Parathyroid adenoma (tissue), 2 donors: ENCODE measurements around the gene FOXJ3.

ENCODE experiments used
- H2AFZ ChIP-seq: fragments of 300-600 bp; sonication (generic); one replicate; pipeline ENCODE4 v1.7.0; 2017; ENCODE audit warnings: antibody characterized with exemption, mild to moderate bottlenecking
- H3K27ac ChIP-seq: fragments of 300-600 bp; sonication (generic); one replicate; pipeline ENCODE4 v1.7.0; 2017
- H3K27me3 ChIP-seq: fragments of 300-600 bp; sonication (generic); one replicate; pipeline ENCODE4 v1.7.0; 2017; ENCODE audit warnings: low read length; ENCODE audit not compliant: control insufficient read depth, insufficient read depth
- H3K36me3 ChIP-seq: fragments of 300-600 bp; sonication (generic); one replicate; pipeline ENCODE4 v1.7.0; 2017; ENCODE audit warnings: low read length; ENCODE audit not compliant: control insufficient read depth, insufficient read depth
- H3K4me1 ChIP-seq: fragments of 300-600 bp; sonication (generic); one replicate; pipeline ENCODE4 v1.7.0; 2017; ENCODE audit warnings: control low read depth
- H3K4me2 ChIP-seq: fragments of 300-600 bp; sonication (generic); one replicate; pipeline ENCODE4 v1.7.0; 2017; ENCODE audit warnings: low read length
- H3K4me3 ChIP-seq: fragments of 300-600 bp; sonication (generic); one replicate; pipeline ENCODE4 v1.7.0; 2017; ENCODE audit warnings: low read depth, low read length
- H3K79me2 ChIP-seq: fragments of 300-600 bp; sonication (generic); one replicate; pipeline ENCODE4 v1.7.0; 2017; ENCODE audit warnings: control low read depth
- H3K9ac ChIP-seq: fragments of 300-600 bp; sonication (generic); one replicate; pipeline ENCODE4 v1.7.0; 2017; ENCODE audit warnings: mild to moderate bottlenecking
- H3K9me3 ChIP-seq: fragments of 300-600 bp; sonication (generic); one replicate; pipeline ENCODE4 v1.7.0; 2017; ENCODE audit warnings: low read length; ENCODE audit not compliant: control insufficient read depth
- TF ChIP-seq, protein P1 (sequence below): fragments of 300-600 bp; sonication (generic); IDR thresholded peaks from one replicate; pipeline ENCODE4 v1.7.0; 2017; ENCODE audit warnings: antibody characterized with exemption, mild to moderate bottlenecking
- donor health status: primary hyperparathyroidism.

Gene FOXJ3

DNA sequence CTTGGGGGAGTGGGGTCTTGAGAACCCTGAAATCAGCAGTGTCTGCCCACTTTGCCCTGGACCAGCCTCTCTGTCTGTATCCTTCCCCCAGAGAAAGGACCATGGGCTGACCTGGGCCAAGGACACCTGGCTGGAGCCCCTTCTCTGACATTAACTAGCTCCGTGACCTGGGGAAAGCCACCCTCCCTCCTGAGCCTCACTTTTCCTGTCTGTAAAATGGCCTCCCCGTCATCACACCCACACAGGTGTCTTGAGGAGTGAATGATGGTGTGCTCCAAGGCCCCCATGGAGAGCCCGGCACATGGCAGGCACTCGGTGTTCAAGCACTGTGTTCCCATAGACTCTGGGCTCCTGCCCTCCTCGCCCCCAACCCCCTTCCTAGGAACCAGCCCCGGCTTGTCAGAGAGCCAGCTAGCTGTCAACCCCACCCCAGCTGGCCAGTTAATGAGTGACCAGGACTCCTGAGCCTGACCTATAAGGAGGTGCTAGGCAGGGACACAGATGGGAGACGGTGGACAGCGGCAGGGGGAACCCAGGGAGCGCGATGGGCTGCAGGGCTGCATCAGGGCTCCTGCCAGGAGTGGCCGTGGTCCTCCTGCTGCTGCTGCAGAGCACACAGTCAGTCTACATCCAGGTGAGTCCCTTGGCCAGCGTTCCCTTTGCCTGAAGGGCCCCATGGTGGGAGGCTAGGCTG is 182.0 kb downstream of the FOXJ3 start, which contains the start of gene GUCA2B:
TSS of gene GUCA2B (plus strand) at position 504 of the 694 bp plus-strand sequence. CDS start at position 545, 41 bp downstream.
- Histone ChIP-seq H3K9ac (no peak within 1 kb of the TSS), H3K4me1 (no peaks in the 10 kb centered on the region), H3K27me3 (no peaks in the 10 kb centered on the region), H3K36me3 (no peaks in the 10 kb centered on the region), H3K27ac (no peak within 1 kb of the TSS), H3K4me3 (no peak within 1 kb of the TSS), H3K4me2 (no peak within 1 kb of the TSS), H3K79me2 (no peaks in the 10 kb centered on the region), H2AFZ (no peak within 1 kb of the TSS), H3K9me3 (no peaks in the 10 kb centered on the region)
- TF ChIP-seq, protein P1, sequence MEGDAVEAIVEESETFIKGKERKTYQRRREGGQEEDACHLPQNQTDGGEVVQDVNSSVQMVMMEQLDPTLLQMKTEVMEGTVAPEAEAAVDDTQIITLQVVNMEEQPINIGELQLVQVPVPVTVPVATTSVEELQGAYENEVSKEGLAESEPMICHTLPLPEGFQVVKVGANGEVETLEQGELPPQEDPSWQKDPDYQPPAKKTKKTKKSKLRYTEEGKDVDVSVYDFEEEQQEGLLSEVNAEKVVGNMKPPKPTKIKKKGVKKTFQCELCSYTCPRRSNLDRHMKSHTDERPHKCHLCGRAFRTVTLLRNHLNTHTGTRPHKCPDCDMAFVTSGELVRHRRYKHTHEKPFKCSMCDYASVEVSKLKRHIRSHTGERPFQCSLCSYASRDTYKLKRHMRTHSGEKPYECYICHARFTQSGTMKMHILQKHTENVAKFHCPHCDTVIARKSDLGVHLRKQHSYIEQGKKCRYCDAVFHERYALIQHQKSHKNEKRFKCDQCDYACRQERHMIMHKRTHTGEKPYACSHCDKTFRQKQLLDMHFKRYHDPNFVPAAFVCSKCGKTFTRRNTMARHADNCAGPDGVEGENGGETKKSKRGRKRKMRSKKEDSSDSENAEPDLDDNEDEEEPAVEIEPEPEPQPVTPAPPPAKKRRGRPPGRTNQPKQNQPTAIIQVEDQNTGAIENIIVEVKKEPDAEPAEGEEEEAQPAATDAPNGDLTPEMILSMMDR: no peak

DNA sequence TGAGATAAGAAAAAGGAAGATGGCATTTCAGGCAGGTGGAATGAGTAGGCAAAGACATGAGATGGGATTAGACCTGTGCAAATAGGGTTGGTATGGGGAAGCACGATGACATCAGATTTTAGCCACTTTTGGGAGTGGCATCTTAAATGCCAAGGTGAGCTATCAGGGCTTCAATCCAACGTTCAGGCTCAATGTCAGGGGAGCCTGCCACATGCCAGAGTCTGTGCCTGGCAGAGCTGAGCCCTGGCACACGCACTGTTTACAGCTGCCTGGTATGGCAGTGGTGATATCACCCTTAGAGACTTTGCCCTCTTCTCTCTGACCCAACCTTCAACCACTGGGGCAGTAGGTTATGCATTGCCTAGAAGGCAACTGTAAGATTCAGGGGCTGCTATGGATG is 182.9 kb downstream of the FOXJ3 start:
- TF ChIP-seq, protein P1: no peak
- H3K27ac ChIP-seq: no peak overlapping the region
- H3K4me1 ChIP-seq: no peaks in the 10 kb centered on the region
- no peak overlapping the region for H2AFZ ChIP-seq
- no peaks in the 10 kb centered on the region for H3K79me2 ChIP-seq
- no peak overlapping the region for H3K4me3 ChIP-seq
- H3K27me3 ChIP-seq: no peaks in the 10 kb centered on the region
- H3K36me3 ChIP-seq: no peaks in the 10 kb centered on the region
- H3K9ac ChIP-seq: no peak overlapping the region
- H3K4me2 ChIP-seq: no peak overlapping the region
- H3K9me3 ChIP-seq: no peaks in the 10 kb centered on the region

DNA sequence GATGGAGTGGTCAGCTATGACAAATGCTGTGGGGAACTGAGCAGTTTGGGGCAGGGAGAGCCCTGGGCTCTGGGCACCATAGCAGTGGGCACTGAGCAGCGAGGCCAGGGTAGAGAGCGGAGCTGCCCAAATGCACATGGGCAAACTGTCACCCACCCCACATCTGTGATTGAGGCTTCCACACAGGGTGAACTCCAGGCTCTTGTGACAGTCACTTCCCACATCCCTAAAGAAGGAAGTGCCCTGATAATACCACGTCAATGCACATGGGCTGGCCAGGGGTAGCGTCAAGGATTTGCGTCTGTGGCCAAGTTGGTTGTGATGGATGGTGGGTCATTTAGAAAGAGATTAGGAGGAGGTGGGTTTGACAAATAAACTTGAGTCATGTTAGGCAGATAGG is 184.4 kb downstream of the FOXJ3 start:
- Histone ChIP-seq H3K4me1 (no peaks in the 10 kb centered on the region), H3K4me2 (no peak overlapping the region), H3K9ac (no peak overlapping the region), H3K79me2 (no peaks in the 10 kb centered on the region), H2AFZ (no peak overlapping the region), H3K4me3 (no peak overlapping the region), H3K27me3 (no peaks in the 10 kb centered on the region), H3K9me3 (no peaks in the 10 kb centered on the region), H3K36me3 (no peaks in the 10 kb centered on the region), H3K27ac (no peak overlapping the region)
- TF ChIP-seq, protein P1: no peak

DNA sequence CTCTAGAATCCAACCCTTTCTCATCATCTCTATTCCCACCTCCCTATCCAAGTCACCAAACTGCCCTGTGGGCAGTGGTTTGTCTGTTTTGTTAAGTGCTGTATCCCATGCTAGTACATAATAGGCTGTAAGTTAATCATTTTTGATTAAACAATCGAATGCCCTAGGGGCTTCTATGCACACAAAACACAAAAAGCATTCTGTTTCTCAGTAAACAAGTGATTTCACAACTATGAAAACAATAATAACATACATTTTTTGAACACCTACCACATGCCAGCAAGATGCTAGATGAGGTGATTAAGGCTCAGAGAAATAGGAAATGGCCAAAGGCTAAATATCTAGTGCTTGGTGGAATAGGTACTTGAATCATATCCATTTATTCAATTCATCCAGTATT is 186.9 kb downstream of the FOXJ3 start:
- Histone ChIP-seq H3K4me1 (no peaks in the 10 kb centered on the region), H3K4me2 (no peak overlapping the region), H3K4me3 (no peak overlapping the region), H3K27ac (no peak overlapping the region), H3K36me3 (no peaks in the 10 kb centered on the region), H3K9me3 (no peaks in the 10 kb centered on the region), H3K79me2 (no peaks in the 10 kb centered on the region), H2AFZ (no peak overlapping the region), H3K27me3 (no peaks in the 10 kb centered on the region), H3K9ac (no peak overlapping the region)
- TF ChIP-seq, protein P1: no peak
